ENCODE data around the gene SPRY1. TPM values are rescaled to one million over a fixed set of nuclear protein-coding genes. Genes with fewer than 3 reads are reported as not detected.

SPRY1 gene
- total and polyA plus RNA-seq, 8 donors = 84.8 to 126 (median 97.6) TPM

DNA sequence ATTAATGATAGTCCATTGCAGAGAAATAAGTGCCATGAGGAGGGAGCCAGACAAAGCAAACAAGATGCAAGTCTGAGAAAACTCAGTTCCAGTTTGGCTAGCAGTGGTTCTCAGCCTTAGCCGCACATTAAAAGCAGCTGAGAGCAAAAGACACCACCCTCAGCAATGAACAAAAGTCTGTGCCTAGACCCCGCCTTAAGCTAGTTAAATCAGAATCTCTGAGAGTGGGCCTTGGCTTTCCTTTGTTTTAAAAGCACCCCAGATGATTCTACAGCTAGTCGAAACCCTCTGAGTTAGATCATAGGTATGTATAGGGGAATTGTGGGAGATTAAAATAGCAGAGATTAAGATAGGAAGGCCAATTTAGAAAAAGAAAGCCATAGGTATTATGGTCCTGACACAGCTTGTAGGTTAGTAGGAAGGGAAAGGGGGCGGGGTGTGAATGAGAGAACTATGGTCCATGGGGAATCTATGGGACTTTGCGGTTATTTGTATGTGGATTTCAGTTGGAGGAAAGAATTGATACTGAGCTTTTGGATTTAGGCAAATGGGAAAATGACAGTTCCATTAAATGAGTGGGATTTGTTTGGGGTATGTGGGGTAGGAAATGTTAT is 12.0 kb downstream of the SPRY1 start:
- DNase-seq (no peak), ATAC-seq (no peak)
- Histone ChIP-seq H3K27me3 (no peaks in the 10 kb centered on the region), H3K4me1 (peaks cover 7 to 16% of the 10 kb centered on the region in 2 donors), H3K4me3 (no peak overlapping the region), H3K36me3 (peaks cover 0 to 4% of the 10 kb centered on the region in 2 donors), H3K27ac (no peak overlapping the region), H3K9me3 (no peaks in the 10 kb centered on the region)
- TF ChIP-seq, protein P1, sequence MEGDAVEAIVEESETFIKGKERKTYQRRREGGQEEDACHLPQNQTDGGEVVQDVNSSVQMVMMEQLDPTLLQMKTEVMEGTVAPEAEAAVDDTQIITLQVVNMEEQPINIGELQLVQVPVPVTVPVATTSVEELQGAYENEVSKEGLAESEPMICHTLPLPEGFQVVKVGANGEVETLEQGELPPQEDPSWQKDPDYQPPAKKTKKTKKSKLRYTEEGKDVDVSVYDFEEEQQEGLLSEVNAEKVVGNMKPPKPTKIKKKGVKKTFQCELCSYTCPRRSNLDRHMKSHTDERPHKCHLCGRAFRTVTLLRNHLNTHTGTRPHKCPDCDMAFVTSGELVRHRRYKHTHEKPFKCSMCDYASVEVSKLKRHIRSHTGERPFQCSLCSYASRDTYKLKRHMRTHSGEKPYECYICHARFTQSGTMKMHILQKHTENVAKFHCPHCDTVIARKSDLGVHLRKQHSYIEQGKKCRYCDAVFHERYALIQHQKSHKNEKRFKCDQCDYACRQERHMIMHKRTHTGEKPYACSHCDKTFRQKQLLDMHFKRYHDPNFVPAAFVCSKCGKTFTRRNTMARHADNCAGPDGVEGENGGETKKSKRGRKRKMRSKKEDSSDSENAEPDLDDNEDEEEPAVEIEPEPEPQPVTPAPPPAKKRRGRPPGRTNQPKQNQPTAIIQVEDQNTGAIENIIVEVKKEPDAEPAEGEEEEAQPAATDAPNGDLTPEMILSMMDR (IDR thresholded peaks at IDR 0.05) = no peak
- intact Hi-C loops (cut with DNase I) = loop anchor here in 1 of 2 donors (10.0 kb wide), 1 partner anchor 246 kb away; no protein-coding TSS in a partner anchor

GRCh38 chr4:123409334-123409733 is 12.7 kb downstream of the SPRY1 start:
- Histone ChIP-seq H3K27me3 (no peaks in the 10 kb centered on the region), H3K9me3 (no peaks in the 10 kb centered on the region), H3K4me3 (no peak overlapping the region), H3K36me3 (peaks cover 0 to under 1% of the 10 kb centered on the region in 2 donors), H3K4me1 (peaks cover 7 to 16% of the 10 kb centered on the region in 2 donors), H3K27ac (no peak overlapping the region)
- DNase-seq = no peak
- no peak for ATAC-seq
- intact Hi-C loops (cut with DNase I) = loop anchor here in 1 of 2 donors (10.0 kb wide), 1 partner anchor 245 kb away; no protein-coding TSS in a partner anchor
- TF ChIP-seq, protein P1 (IDR thresholded peaks at IDR 0.05) = no peak

DNA sequence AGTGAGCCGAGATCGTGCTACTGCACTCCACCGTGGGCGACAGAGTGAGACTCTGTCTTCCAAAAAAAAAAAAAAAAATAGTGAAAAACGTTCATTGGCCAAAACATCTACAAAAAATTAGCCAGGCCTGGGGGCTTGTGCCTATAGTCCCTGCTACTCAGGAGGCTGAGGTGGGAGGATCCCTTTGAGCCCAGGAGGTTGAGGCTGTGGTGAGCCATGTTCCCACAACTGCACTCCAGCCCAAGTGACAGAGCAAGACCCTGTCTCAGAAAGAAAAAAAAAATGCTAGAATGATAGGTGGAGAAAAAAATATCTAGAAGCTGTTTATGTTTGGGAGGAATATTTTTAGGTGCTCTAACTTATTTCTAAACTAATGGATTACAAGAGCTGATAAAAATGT is 14.9 kb downstream of the SPRY1 start:
- H3K4me1 ChIP-seq = peaks cover 7 to 29% of the 10 kb centered on the region in 2 donors
- TF ChIP-seq, protein P1 (IDR thresholded peaks at IDR 0.05) = no peak
- peak overlapping the region in 1 of 2 donors; percentile 17 for H3K27ac ChIP-seq
- no peaks in the 10 kb centered on the region for H3K27me3 ChIP-seq
- no peak for ATAC-seq
- intact Hi-C loops (cut with DNase I) = no loop called here
- no peaks in the 10 kb centered on the region for H3K36me3 ChIP-seq
- H3K4me3 ChIP-seq = no peak overlapping the region
- H3K9me3 ChIP-seq = no peaks in the 10 kb centered on the region
- DNase-seq = no peak

DNA sequence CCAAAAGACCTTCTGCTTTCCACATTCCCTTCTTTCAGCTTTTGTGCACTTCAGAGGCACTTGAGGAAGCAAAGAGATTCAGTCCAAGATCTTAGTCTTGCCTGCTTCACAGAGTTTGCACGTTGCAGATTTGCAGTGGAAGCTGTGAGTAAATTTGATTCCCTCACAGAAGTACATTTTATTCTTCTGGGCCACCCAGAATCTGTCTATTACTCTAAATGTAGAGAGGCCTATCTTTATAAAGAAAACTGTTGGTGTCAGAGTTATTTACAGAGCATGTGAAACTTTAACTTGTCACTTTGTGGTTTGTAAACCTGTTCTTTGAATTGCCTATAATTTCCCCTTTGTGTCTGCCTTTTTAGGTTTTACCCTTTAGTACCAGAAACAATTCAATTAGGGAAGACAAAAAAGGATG is 15.5 kb downstream of the SPRY1 start:
- peaks cover 7 to 34% of the 10 kb centered on the region in 2 donors for H3K4me1 ChIP-seq
- H3K9me3 ChIP-seq = no peaks in the 10 kb centered on the region
- H3K27ac ChIP-seq = peak overlapping the region in 1 of 2 donors; percentile 17
- TF ChIP-seq, protein P1 (IDR thresholded peaks at IDR 0.05) = no peak
- intact Hi-C loops (cut with DNase I) = no loop called here
- no peaks in the 10 kb centered on the region for H3K27me3 ChIP-seq
- H3K36me3 ChIP-seq = no peaks in the 10 kb centered on the region
- H3K4me3 ChIP-seq = no peak overlapping the region
- ATAC-seq = peak; percentile 58
- no peak for DNase-seq

GRCh38 chr4:123412700-123413512 is 16.3 kb downstream of the SPRY1 start:
- TF ChIP-seq, protein P1 (IDR thresholded peaks at IDR 0.05) = no peak
- Histone ChIP-seq H3K9me3 (no peaks in the 10 kb centered on the region), H3K4me1 (peaks cover 8 to 41% of the 10 kb centered on the region in 2 donors), H3K27me3 (no peaks in the 10 kb centered on the region), H3K4me3 (no peak overlapping the region), H3K36me3 (no peaks in the 10 kb centered on the region), H3K27ac (peak overlapping the region in 1 of 2 donors; percentile 17)
- ATAC-seq (no peak), DNase-seq (no peak)
- intact Hi-C loops (cut with DNase I) = no loop called here

All from left lung (tissue), 10 donors.